Endometrial microvascular endothelial cells (primary cell): ENCODE data around the gene BLOC1S3. TPM values are rescaled to one million over a fixed set of nuclear protein-coding genes. Genes with fewer than 3 reads are reported as not detected.

Source experiments
- in situ Hi-C: cut with HindIII; loops from 2 replicates; pipeline ENCODE4 v1.10.0; 2017; ENCODE audit warnings: low sequenced_read_pairs, low pct_unique_long_range_greater_than_20kb; ENCODE audit errors: inconsistent ontology term
- total RNA-seq: library from RNA; depleted of rRNA; stranded (reverse); fragments of >200 nt; gene quantifications from one replicate; pipeline ENCODE4 v1.2.3, GENCODE V29; 2015; ENCODE audit errors: inconsistent ontology term

Gene BLOC1S3
- total RNA-seq, 1 donor from 2014 or later, result 2.5 TPM

GRCh38 chr19:45145270-45146189 is 33.1 kb upstream of the BLOC1S3 start:
- in situ Hi-C loops, result no loop called here

- in situ Hi-C loops, result no loop called here
Measured at GRCh38 chr19:45146251-45146650, 32.3 kb upstream of the BLOC1S3 start.

GRCh38 chr19:45146741-45147205 is 31.8 kb upstream of the BLOC1S3 start:
- in situ Hi-C loops, result no loop called here

GRCh38 chr19:45147835-45148676 is 30.5 kb upstream of the BLOC1S3 start:
- in situ Hi-C loops, result no loop called here

GRCh38 chr19:45149129-45149528 is 29.5 kb upstream of the BLOC1S3 start:
- in situ Hi-C loops, result no loop called here

GRCh38 chr19:45150180-45150579 is 28.4 kb upstream of the BLOC1S3 start:
- in situ Hi-C loops, result no loop called here

- in situ Hi-C loops, result no loop called here
Measured at GRCh38 chr19:45150751-45151281, 27.8 kb upstream of the BLOC1S3 start.

- in situ Hi-C loops, result no loop called here
Measured at GRCh38 chr19:45151320-45151719, 27.3 kb upstream of the BLOC1S3 start.

GRCh38 chr19:45151821-45152503 is 26.6 kb upstream of the BLOC1S3 start:
- in situ Hi-C loops, result no loop called here

GRCh38 chr19:45152504-45153338 is 25.9 kb upstream of the BLOC1S3 start:
- in situ Hi-C loops, result no loop called here

GRCh38 chr19:45153339-45154063 is 25.1 kb upstream of the BLOC1S3 start:
- in situ Hi-C loops, result no loop called here

- in situ Hi-C loops, result no loop called here
Measured at GRCh38 chr19:45154064-45154827, 24.3 kb upstream of the BLOC1S3 start.

- in situ Hi-C loops, result no loop called here
Measured at GRCh38 chr19:45156011-45156630, 22.5 kb upstream of the BLOC1S3 start.

- in situ Hi-C loops, result no loop called here
Measured at GRCh38 chr19:45156751-45157150, 21.8 kb upstream of the BLOC1S3 start.

GRCh38 chr19:45158503-45159209 is 19.9 kb upstream of the BLOC1S3 start:
- in situ Hi-C loops, result no loop called here
